Activated T-helper 17 cell treated with anti-CD3 and anti-CD28 coated beads, Interleukin-2, amount 50 U/mL, for 72 hours (primary cell): Measurements from ENCODE around the gene LAMA5. TPM values are rescaled to one million over a fixed set of nuclear protein-coding genes. Genes with fewer than 3 reads are reported as not detected.

Experiments used
- ATAC-seq: fragments of 150-1000 bp; cut with Tn5 transposase; replicated peaks from 2 replicates; pipeline ENCODE4 v1.10.0; 2021; ENCODE audit warnings: mild to moderate bottlenecking, moderate library complexity
- H3K27ac Mint-ChIP-seq: one replicate; pipeline ENCODE4 v1.8.0; 2022; ENCODE audit warnings: mixed read lengths
- H3K27me3 Mint-ChIP-seq: one replicate; pipeline ENCODE4 v1.8.0; 2022; ENCODE audit warnings: mixed read lengths
- H3K36me3 Mint-ChIP-seq: one replicate; pipeline ENCODE4 v1.8.0; 2022; ENCODE audit warnings: low read depth, mild to moderate bottlenecking, mixed read lengths
- H3K4me1 Mint-ChIP-seq: one replicate; pipeline ENCODE4 v1.8.0; 2022; ENCODE audit warnings: mixed read lengths
- H3K4me3 Mint-ChIP-seq: one replicate; pipeline ENCODE4 v1.8.0; 2022; ENCODE audit warnings: mild to moderate bottlenecking, mixed read lengths
- H3K9me3 Mint-ChIP-seq: one replicate; pipeline ENCODE4 v1.8.0; 2022; ENCODE audit warnings: mixed read lengths
- total RNA-seq, 2 donors: library from RNA; stranded (reverse); gene quantifications; one replicate each; pipeline ENCODE4 v1.2.3, GENCODE V29; 2022

Gene LAMA5
- total RNA-seq, 2 donors from 2014 or later: 0.29 to 0.39 TPM

DNA sequence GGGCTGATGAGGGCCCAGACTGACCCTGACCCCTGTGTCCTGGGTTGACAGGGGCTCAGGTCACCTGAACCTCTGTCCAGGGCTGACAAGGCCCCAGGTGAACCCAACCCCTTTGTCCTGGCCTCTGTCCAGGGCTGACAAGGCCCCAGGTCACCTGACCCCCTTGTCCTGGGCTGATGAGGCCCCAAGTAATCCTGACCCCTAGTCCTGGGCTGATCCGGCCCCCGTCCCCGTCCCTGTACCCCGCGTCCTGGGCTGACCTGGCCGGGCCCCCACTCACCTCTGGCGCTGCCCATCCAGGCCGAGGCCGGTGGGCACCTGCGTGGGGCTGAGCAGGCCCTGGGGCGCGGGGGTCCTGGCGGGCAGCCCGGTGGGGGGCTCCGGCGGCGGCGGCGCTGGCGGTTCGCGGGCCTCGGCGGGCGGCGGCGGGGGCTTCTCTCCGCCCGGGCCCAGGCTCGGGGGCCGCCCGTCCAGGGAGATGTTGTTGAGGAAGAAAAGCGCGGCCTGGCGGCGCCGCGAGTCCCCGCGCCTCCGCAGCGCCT, 39.6 kb upstream of the LAMA5 start:
- Mint-ChIP-seq H3K4me1 (peaks cover 5% of the 10 kb centered on the region), H3K4me3 (peak overlapping the region; percentile 72), H3K9me3 (no peaks in the 10 kb centered on the region), H3K27me3 (no peaks in the 10 kb centered on the region), H3K36me3 (no peaks in the 10 kb centered on the region), H3K27ac (no peak overlapping the region)
- peak; percentile 4 for ATAC-seq

DNA sequence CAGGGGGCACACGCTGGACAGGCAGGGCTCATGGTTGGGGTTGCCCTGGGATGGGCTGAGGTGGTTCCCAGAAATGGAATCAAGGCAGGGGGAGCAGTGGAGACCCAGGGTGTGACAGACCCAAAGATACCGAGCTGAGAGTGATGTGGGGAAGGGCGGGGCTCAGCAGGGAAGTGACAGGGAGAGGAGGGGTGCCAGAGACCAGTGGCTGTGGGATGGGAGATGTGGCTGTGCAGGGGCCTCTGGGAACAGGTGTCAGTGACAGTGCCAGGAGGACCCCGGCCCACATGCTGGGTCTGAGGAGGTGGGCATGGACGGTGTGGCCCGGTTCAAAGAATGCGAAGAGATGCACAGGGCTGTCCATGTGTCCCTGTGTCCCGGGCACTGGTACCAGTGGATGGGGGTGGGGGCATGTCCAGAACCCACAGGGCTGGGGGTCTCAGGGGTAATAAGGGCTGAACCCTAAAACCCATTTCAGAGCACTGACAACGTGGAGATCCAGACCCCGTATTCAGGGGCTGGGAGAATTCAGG, 38.9 kb upstream of the LAMA5 start:
- Mint-ChIP-seq H3K9me3 (no peaks in the 10 kb centered on the region), H3K36me3 (no peaks in the 10 kb centered on the region), H3K4me3 (peak overlapping the region; percentile 72), H3K27me3 (no peaks in the 10 kb centered on the region), H3K4me1 (peaks cover 5% of the 10 kb centered on the region), H3K27ac (peak overlapping the region; percentile 85)
- ATAC-seq: no peak

DNA sequence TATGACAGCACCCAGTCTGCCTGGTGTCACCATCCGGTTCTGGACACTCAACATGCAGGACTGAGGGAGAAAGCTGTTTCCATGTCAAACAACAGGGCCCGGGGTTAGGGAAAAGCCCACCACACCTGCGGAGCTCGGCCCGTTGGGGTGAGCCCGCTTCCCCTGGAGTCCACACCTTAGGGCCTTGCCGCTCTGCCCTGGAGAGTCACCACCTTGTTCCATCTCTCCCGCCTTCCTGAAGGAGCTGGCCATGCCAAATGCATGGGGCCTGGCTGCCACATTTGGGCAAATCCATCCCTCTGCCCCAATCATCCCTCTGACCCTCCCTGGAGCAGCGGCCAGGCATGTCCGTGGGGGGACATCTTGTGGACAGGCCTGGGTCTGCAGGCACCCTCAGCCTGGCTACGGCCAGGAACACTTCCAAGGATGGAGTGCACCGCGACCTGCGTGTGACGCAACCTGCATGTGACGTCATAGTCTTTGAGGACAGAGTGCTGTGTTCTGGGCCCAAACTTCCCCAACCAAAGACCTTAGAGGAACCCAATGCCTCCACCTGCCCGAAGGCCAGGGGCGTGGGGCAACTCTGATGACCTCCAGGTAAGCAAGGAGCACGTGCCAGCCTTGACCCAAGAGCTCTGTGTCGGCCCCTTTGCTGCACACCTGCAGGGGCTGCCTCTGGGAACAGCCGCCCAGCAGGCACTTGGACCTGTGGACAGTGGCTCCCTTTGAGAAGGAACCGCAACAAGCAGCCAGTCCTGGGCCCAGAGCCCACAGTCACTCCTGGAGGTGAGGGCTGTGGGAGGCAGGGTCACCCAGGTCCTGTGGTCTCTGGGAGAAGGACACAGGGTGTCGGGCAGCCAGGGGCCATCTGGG, 38.2 kb upstream of the LAMA5 start:
- ATAC-seq: no peak
- Mint-ChIP-seq H3K27me3 (no peaks in the 10 kb centered on the region), H3K4me3 (peak overlapping the region; percentile 72), H3K9me3 (no peaks in the 10 kb centered on the region), H3K4me1 (peaks cover 5% of the 10 kb centered on the region), H3K27ac (peak overlapping the region; percentile 85), H3K36me3 (no peaks in the 10 kb centered on the region)

DNA sequence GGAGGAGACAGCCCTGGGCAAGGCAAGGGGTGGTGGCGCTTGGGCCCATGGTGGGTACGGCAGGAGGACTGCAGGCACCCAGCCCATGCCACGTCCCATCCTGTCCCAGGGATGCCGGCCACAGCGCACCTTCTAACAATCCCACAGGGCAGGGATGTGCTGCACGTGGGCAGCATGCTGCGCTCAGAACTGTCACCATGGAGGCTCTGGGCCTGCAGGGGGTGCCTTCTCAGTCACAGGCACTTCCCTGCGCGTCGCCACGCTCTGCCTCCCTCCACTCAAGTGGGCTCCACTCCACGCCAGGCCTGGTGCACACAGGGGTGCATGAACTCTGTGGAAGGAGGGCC, 37.6 kb upstream of the LAMA5 start:
- no peak overlapping the region for H3K4me3 Mint-ChIP-seq
- H3K4me1 Mint-ChIP-seq: peaks cover 5% of the 10 kb centered on the region
- H3K9me3 Mint-ChIP-seq: no peaks in the 10 kb centered on the region
- no peak for ATAC-seq
- H3K27ac Mint-ChIP-seq: no peak overlapping the region
- no peaks in the 10 kb centered on the region for H3K36me3 Mint-ChIP-seq
- no peaks in the 10 kb centered on the region for H3K27me3 Mint-ChIP-seq

DNA sequence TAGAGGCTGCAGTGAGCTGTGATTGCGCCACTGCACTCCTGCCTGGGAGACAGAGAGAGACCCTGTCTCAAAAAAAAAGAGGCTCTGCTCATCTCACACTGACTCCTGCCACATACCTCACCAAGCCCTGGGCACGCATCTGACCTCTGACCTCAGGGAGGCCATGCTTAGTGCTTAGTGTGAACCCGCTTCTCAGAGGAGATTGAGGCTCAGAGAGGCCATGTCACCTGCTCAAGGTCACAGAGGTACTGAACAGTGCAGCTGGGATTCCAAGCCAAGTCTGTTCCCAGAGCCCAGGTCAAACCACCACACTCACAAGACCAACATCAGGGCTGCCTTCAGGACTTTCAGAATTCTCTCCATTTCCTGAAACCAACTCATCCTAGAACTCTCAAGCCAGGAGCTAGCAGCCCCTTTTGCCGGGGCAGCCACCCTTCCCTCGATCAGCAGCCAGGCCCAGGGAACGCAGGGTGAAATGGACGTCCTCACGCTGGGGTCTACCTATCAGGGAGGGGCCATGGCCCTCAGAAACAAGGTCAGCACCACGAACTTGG, 37.1 kb upstream of the LAMA5 start:
- H3K9me3 Mint-ChIP-seq: no peaks in the 10 kb centered on the region
- no peaks in the 10 kb centered on the region for H3K27me3 Mint-ChIP-seq
- H3K36me3 Mint-ChIP-seq: no peaks in the 10 kb centered on the region
- H3K27ac Mint-ChIP-seq: no peak overlapping the region
- no peak for ATAC-seq
- H3K4me1 Mint-ChIP-seq: peaks cover 5% of the 10 kb centered on the region
- peak overlapping the region; percentile 11 for H3K4me3 Mint-ChIP-seq

DNA sequence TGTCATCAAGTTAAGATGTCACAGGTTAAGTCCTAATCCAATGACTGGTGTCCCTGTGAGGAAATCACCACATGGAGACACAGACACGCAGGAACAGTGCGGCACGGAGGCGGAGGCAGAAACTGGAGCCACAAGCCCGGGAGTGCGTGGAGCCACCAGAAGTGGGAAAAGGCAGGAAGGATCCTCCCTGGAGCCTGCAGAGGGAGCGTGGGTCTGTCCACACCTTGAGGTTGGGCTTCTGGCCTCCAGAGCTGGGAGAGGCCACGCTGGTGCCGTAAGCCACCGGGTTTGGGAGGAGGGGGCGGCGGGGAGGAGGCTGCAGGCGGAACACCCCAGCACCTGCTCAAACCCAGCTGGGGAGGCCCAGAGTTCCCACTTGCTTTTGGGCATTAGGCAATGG, 36.2 kb upstream of the LAMA5 start:
- Mint-ChIP-seq H3K27ac (no peak overlapping the region), H3K36me3 (no peaks in the 10 kb centered on the region), H3K4me3 (no peak overlapping the region), H3K27me3 (no peaks in the 10 kb centered on the region), H3K9me3 (no peaks in the 10 kb centered on the region), H3K4me1 (peaks cover 5% of the 10 kb centered on the region)
- no peak for ATAC-seq

DNA sequence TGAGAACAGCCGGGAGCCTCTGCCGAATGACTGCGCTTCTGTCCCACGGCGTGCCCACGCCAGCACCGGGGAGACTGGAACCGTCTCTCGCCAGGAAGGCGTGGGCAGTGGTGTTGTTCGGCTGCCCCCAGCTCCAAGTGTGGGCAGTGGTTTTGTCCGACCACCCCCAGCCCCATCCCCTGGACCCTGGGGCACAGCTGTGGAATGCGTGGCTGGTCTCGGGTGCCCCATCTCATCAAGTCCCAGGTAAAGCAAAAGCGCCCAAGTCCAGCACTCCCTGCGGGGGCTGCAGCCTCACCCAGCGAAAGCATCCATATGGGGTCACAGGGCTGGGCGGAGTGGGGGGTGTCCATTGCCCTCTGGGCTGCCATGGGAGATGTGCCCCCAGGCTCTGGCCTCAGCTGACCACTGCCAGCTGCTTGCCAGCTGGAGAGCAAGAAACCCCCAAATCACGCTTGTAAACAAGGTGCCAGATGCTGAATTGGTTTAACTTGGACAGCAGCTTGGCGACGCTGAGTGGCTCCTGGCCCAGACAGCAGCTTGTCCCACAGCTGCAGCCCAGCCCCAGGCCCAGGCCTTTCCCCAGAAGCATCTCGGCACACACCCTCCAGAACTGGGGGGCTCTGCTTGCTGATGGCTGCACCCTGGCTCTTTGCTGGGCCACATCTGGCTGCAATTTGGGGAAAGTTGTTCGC, 35.5 kb upstream of the LAMA5 start:
- no peaks in the 10 kb centered on the region for H3K36me3 Mint-ChIP-seq
- H3K9me3 Mint-ChIP-seq: no peaks in the 10 kb centered on the region
- no peak overlapping the region for H3K4me3 Mint-ChIP-seq
- no peaks in the 10 kb centered on the region for H3K27me3 Mint-ChIP-seq
- H3K27ac Mint-ChIP-seq: no peak overlapping the region
- no peak for ATAC-seq
- H3K4me1 Mint-ChIP-seq: peaks cover 5% of the 10 kb centered on the region

DNA sequence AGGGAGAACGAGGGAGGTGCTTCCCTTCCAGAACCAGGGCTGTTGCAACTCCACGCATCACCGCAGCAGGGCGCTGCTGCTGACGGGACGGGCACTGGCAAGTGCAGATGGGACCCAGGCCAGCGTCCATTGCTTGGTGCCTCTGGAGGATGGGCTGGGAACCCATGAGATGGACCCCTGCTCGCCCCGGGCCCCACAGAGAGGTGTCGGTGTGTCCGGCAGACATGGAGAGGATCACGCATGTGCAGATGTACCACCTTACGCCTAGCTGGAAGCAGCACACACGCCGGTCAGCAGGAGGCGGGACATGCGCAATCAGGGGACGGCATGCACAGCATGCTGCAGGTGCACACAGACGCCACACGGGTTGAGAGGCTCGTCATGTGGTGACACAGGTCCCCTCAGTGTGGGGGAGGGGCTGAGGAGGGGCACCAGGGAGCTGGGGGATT, 34.2 kb upstream of the LAMA5 start:
- no peak overlapping the region for H3K4me3 Mint-ChIP-seq
- no peaks in the 10 kb centered on the region for H3K27me3 Mint-ChIP-seq
- no peak overlapping the region for H3K27ac Mint-ChIP-seq
- H3K4me1 Mint-ChIP-seq: peaks cover 5% of the 10 kb centered on the region
- no peak for ATAC-seq
- H3K36me3 Mint-ChIP-seq: no peaks in the 10 kb centered on the region
- no peaks in the 10 kb centered on the region for H3K9me3 Mint-ChIP-seq

DNA sequence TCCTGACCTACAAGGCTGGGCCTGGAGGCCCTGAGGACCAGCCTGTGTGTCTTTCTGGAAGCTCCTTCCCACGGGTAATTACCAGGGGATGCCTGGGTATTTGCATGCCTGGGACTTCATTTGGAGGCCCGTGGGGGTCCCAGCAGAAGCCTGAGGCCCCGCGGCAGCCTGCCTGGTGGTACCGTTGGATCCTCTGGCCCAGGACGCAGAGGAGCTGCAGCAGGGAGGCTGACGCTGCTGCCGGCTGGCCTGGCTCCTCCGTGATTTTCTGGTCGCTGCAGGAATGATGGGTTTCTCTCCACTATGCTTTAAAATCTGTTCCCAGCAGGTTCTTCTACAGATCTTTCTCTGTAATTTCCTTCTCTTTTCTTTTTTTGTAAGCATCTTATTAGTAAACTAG, 33.4 kb upstream of the LAMA5 start:
- Mint-ChIP-seq H3K4me3 (no peak overlapping the region), H3K27me3 (no peaks in the 10 kb centered on the region), H3K9me3 (no peaks in the 10 kb centered on the region), H3K27ac (no peak overlapping the region), H3K36me3 (no peaks in the 10 kb centered on the region), H3K4me1 (no peaks in the 10 kb centered on the region)
- no peak for ATAC-seq

DNA sequence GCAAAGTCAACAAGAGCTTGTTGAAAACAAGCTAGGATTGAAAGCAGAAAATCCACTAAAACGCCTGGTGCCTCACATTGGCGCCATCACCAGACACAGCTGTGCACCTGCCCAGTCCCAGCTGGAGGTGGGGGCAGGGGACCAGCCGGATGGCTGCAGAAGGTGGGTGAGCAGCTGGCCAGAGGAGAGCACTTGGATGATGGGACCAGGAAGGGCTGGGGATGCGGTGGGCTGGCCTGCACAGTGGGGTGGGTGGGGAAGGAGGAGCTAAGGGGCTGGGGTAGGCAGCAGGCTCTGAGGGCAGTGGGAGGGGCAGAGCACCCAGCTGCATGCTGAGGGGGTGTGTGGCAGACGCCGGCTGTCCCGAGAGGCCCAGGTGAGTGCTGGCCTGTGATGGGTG, 32.9 kb upstream of the LAMA5 start:
- no peak for ATAC-seq
- Mint-ChIP-seq H3K4me1 (no peaks in the 10 kb centered on the region), H3K4me3 (no peak overlapping the region), H3K36me3 (no peaks in the 10 kb centered on the region), H3K27me3 (no peaks in the 10 kb centered on the region), H3K27ac (no peak overlapping the region), H3K9me3 (no peaks in the 10 kb centered on the region)

DNA sequence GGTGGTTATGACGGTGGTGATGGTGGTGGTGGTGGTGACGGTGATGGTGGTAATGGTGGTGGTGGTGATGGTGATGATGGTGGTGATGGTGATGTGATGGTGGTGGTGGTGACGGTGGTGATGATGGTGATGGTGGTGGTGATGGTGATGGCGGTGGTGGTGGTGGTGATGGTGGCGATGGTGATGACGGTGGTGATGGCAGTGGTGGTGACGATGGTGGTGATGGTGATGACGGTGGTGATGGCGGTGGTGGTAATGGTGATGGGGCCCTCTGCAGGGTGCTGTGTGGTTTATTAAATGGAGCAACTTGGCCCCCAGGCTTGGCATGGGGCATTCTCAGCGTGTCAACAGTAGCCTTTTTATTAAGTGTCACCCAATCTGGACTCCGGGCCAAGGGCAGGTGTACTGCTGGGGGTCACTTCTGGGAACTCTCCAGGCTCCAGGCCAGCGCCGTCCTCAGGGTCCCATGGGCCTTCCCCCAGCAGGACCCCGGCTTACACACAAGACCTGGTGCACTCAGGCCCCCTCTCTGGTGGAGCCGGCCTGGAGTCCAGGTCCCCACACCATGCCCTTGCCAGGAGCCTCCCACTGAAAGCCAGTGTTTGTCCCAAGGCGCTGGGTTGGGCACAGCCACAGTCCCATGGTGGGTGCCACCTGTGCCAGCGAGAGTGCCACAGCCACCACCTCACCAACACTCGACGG, 31.2 kb upstream of the LAMA5 start:
- no peak for ATAC-seq
- Mint-ChIP-seq H3K4me3 (no peak overlapping the region), H3K4me1 (no peaks in the 10 kb centered on the region), H3K27me3 (no peaks in the 10 kb centered on the region), H3K9me3 (no peaks in the 10 kb centered on the region), H3K36me3 (no peaks in the 10 kb centered on the region), H3K27ac (no peak overlapping the region)

DNA sequence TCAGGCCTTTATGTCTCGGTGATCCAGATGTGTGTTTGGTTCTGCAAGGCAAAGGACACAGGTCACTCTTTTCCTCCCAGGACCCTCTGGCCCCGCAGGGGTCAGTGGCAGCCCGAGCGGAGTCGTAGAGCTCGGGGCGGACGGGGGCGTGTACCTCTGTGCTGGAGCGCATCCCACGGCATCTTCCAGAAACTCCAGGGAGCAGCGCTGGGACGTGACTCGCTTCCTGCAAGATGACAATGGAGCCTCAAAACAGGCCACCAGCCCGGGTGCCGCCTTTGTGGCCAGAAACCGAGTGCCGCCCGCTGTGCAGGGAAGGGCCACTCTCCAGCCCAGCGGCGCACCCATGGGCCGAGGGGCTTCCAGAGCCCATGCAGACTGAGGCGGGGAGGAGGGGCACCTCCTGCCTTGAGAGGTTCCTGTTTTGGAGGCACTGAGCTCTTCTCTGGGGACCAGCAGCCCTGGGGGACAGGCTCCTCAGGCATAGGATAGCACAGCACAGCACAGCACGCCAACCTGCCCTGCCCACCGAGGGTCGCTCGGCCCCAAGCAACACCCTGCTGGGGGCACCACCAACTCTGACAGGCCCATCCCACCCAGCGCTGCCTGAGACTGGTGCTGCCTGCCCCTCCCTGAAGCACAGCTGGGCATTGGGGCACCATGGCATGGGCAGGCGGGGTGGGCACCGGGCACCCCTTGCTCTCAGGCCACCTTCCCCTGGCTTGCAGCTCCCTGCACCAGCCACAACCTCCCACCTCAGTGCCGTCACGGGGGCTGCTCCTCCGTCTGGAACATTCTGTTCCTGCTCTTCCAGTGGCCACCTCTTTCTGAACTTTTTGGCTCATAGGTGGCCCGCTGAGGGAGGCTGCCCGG, 29.5 kb upstream of the LAMA5 start:
- no peak for ATAC-seq
- Mint-ChIP-seq H3K36me3 (no peaks in the 10 kb centered on the region), H3K27me3 (no peaks in the 10 kb centered on the region), H3K4me3 (no peak overlapping the region), H3K9me3 (no peaks in the 10 kb centered on the region), H3K4me1 (no peaks in the 10 kb centered on the region), H3K27ac (peak overlapping the region; percentile 30)

DNA sequence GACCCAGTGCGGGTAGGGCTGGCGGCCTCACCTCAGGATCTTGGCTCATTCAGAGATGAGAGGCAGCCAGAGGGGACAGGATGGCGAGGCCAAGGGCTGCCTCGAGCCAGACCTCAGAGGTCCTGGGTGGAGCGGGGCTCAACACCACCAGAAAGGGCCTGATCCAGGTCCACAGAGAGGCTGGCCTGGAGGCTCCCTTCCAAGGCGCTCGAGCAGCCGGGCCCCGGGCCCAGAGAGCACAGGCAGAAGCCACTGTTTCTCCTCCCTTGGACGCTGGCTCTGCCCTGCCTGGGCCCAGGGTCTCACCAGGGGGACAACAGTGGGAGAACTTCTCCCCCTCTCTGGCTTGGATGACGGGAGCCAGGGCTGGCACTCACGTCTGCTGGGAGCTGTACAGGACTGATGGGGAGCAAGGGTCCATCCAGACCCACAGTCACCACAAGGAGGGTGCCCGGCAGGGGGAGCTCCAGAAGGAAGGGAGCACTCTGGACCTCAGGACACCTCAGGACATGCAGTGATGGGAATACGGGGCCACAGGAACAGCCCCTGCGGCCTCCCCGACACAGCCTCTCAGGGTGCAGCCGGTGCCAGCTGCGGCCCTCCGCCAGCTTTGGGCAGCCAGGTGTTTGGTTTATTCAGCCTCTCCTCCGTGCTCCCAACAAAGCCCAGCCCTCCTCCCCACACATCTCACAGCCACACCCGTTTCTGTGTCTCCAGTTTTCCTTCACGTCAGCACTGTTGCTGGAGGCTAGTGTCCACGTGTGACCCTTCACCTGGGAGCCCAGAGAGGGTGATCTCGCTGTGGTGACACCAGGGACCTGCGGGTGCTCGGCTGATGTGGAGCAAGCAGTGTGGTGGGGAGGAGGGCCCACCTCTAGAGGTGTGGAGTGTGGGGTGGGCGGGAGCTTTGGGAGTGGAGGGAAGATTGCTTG, 28.5 kb upstream of the LAMA5 start:
- H3K4me1 Mint-ChIP-seq: no peaks in the 10 kb centered on the region
- no peaks in the 10 kb centered on the region for H3K27me3 Mint-ChIP-seq
- peaks cover 2% of the 10 kb centered on the region for H3K36me3 Mint-ChIP-seq
- H3K4me3 Mint-ChIP-seq: no peak overlapping the region
- H3K27ac Mint-ChIP-seq: no peak overlapping the region
- no peaks in the 10 kb centered on the region for H3K9me3 Mint-ChIP-seq
- ATAC-seq: no peak
